Psoas muscle (tissue), 8 donors: ENCODE data around the gene LRRTM4. TPM values are rescaled to one million over a fixed set of nuclear protein-coding genes. Genes with fewer than 3 reads are reported as not detected.
"Not testable (repeated sequence)": the region's sequence is repeated elsewhere in the genome, so short reads cannot be mapped to it uniquely, and the experiment has no call there.

ENCODE experiments used
- ATAC-seq, 4 donors: fragments of 200-7000 bp; cut with Tn5 transposase; one replicate each; pipeline ENCODE4 v1.9.1; 2020; ENCODE audit warnings: moderate library complexity in 3 of 4, mild to moderate bottlenecking in 2 of 4
- DNase-seq, 2 donors: peaks; one replicate each; pipeline ENCODE4 v3.0.0-alpha.2; 2020
- H3K27ac ChIP-seq: fragments of 200-600 bp; one replicate; pipeline ENCODE4 v1.8.0; 2022
- H3K27me3 ChIP-seq, 3 donors: fragments of 200-600 bp in 1 of 3; one replicate each; pipeline versions ENCODE4 v1.6.1 to v1.8.0; 2013 to 2022; ENCODE audit warnings: low read length in 2 of 3, mild to moderate bottlenecking in 2 of 3, moderate library complexity in 1 of 3; ENCODE audit not compliant: insufficient read depth in 3 of 3
- H3K36me3 ChIP-seq, 2 donors: fragments of 200-600 bp in 1 of 2; one replicate each; pipeline versions ENCODE4 v1.6.1 to v1.8.0; 2013 to 2022; ENCODE audit warnings: low read depth in 1 of 2, mild to moderate bottlenecking in 1 of 2, moderate library complexity in 1 of 2; ENCODE audit not compliant: insufficient read depth in 1 of 2
- H3K4me1 ChIP-seq: fragments of 200-600 bp; one replicate; pipeline ENCODE4 v1.8.0; 2022
- H3K4me3 ChIP-seq: fragments of 200-600 bp; one replicate; pipeline ENCODE4 v1.8.0; 2022; ENCODE audit warnings: mild to moderate bottlenecking
- H3K9me3 ChIP-seq: fragments of 200-600 bp; one replicate; pipeline ENCODE4 v1.8.0; 2022
- WGBS, 3 donors: extraction: QIAGEN DNeasy Blood & Tissue Kit; methylation state at CpG; one replicate each; pipeline versions ENCODE4 v1.1.6 to v1.1.7; 2013; 5-methylcytosine and 5-hydroxymethylcytosine counted together
- intact Hi-C, 2 donors: fragments of 100-400 bp; cut with DNase I; formaldehyde crosslinking; loops; one replicate each; pipeline versions ENCODE4 v1.11.0 to v1.14.2; 2022
- polyA plus RNA-seq, 3 donors: library from polyadenylated mRNA; stranded (reverse); fragments of 200-250 nt; gene quantifications; one replicate each; pipeline ENCODE4 v1.2.3, GENCODE V29; 2013
- total RNA-seq, 4 donors: library from RNA; stranded (reverse); fragmentation: NEBNext Ultra II Directional in 2 of 4; extraction: Animal tissue kit (Norgen Biotek cat#: 25700) in 2 of 4; gene quantifications; one replicate each; pipeline versions ENCODE4 v1.2.1 to v1.2.4, GENCODE V29; 2021 to 2023
- TF ChIP-seq, protein P1 (sequence below): fragments of 200-600 bp; IDR thresholded peaks from one replicate; pipeline ENCODE4 v1.8.0; 2022; ENCODE audit warnings: antibody characterized with exemption
- donor health status: healthy with polysubstance abuse.
- donor health status: DM: no; HTN: no; CAD: no; lungs with moderate emphysema.
- donor health status: Bipolar disorder and iron deficiency.
- donor health status: healthy.
- donor health status: DM: yes; HTN: yes; CAD: no.
- donor health status: DM: no; HTN: no; CAD: no.
- donor health status: DM: no; HTN: no; CAD: no.
- donor health status: DM: yes; HTN: yes; CAD: no.

The LRRTM4 gene
- total and polyA plus RNA-seq, 7 donors, result 0.03 to 0.86 (median 0.25) TPM; not detected in 1

DNA sequence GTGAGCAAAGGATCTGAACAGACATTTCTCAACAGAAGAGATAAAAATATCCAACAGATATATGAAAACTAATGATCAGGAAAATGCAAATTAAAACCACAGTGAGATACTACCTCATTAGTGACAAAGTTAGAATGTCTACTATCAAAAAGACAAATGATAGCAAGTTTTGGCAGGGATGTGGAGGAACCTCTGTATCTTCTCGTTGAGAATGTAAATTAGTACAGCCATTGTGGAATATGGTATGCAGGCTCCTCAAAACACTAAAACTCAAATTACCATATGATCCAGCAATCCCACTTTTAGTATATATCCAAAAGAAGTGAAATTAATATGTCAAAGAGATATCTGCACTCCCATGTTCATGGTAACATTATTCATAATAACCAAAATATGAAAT is 427.1 kb downstream of the LRRTM4 start:
- intact Hi-C loops, result no loop called here

DNA sequence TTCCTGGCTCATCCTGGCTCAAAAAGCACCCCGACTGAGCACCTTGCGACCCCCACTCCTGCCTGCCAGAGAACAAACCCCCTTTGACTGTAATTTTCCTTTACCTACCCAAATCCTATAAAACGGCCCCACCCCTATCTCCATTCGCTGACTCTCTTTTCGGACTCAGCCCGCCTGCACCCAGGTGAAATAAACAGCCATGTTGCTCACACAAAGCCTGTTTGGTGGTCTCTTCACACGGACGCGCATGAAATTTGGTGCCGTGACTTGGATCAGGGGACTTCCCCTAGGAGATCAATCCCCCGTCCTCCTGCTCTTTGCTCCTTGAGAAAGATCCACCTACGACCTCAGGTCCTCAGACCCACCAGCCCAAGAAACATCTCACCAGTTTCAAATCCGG is 433.8 kb downstream of the LRRTM4 start:
- ATAC-seq, intact Hi-C loops, H3K4me3 ChIP-seq, H3K27ac ChIP-seq, H3K36me3 ChIP-seq, H3K4me1 ChIP-seq, DNase-seq, H3K27me3 ChIP-seq, H3K9me3 ChIP-seq: not testable (repeated sequence)
- 22 to 54% (median 31%) methylated on average over 13 of the region's 13 CpGs for WGBS, 3 donors

More for the DNA sequence above, 427.1 kb downstream of the LRRTM4 start:
- no peak for DNase-seq
- 71 to 72% (median 71%) methylated on average over 1 of the region's 1 CpG for WGBS, 3 donors
- H3K36me3 ChIP-seq, result no peaks in the 10 kb centered on the region
- no peak for ATAC-seq
- no peaks in the 10 kb centered on the region for H3K4me1 ChIP-seq
- no peak overlapping the region for H3K4me3 ChIP-seq
- no peaks in the 10 kb centered on the region for H3K9me3 ChIP-seq
- H3K27ac ChIP-seq, result no peak overlapping the region
- H3K27me3 ChIP-seq, result no peaks in the 10 kb centered on the region
- TF ChIP-seq, protein P1, sequence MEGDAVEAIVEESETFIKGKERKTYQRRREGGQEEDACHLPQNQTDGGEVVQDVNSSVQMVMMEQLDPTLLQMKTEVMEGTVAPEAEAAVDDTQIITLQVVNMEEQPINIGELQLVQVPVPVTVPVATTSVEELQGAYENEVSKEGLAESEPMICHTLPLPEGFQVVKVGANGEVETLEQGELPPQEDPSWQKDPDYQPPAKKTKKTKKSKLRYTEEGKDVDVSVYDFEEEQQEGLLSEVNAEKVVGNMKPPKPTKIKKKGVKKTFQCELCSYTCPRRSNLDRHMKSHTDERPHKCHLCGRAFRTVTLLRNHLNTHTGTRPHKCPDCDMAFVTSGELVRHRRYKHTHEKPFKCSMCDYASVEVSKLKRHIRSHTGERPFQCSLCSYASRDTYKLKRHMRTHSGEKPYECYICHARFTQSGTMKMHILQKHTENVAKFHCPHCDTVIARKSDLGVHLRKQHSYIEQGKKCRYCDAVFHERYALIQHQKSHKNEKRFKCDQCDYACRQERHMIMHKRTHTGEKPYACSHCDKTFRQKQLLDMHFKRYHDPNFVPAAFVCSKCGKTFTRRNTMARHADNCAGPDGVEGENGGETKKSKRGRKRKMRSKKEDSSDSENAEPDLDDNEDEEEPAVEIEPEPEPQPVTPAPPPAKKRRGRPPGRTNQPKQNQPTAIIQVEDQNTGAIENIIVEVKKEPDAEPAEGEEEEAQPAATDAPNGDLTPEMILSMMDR, result no peak

DNA sequence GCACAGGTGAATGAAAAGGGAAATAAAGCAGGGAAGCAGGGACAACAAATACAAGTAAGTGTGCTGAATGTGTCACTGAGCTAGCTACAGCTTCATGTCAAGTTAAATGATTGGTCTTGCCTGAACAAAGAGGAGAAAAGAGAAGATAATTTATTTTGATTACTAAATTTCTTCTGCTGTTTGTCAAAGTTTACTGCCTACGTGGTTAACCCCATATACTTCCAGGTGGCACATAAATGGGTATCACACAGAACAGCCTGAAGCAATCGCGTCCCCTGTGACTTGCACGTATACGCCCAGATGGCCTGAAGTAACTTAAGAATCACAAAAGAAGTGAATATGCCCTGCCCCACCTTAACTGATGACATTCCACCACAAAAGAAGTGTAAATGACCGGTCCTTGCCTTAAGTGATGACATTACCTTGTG is 434.2 kb downstream of the LRRTM4 start:
- Histone ChIP-seq H3K4me3 (no peak overlapping the region), H3K36me3 (no peaks in the 10 kb centered on the region), H3K27ac (no peak overlapping the region), H3K4me1 (no peaks in the 10 kb centered on the region), H3K27me3 (no peaks in the 10 kb centered on the region), H3K9me3 (no peaks in the 10 kb centered on the region)
- DNase-seq (no peak), ATAC-seq (no peak)
- WGBS, 3 donors, result 41 to 44% (median 41%) methylated on average over 6 of the region's 6 CpGs
- intact Hi-C loops, result no loop called here
- TF ChIP-seq, protein P1, result no peak

DNA sequence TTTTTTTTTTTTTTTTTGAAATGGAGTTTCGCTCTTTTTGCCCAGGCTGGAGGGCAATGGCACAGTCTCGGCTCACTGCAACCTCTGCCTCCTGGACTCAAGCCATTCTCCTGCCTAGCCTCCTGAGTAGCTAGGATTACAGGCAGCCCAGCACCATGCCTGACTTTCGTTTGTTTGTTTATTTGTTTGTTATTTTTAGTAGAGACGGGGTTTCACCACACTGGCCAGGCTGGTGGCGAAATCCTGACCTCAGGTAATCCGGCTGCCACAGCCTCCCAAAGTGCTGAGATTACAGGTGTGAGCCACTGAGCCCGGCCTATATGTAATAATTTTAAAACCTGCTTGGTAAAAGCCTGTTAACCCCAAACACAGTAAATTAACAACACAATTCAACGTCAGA is 435.7 kb downstream of the LRRTM4 start:
- no peak overlapping the region for H3K27ac ChIP-seq
- no peaks in the 10 kb centered on the region for H3K4me1 ChIP-seq
- intact Hi-C loops, result no loop called here
- H3K4me3 ChIP-seq, result no peak overlapping the region
- TF ChIP-seq, protein P1, result no peak
- H3K9me3 ChIP-seq, result no peaks in the 10 kb centered on the region
- ATAC-seq, result no peak
- no peak for DNase-seq
- WGBS, 3 donors, result 58 to 64% (median 61%) methylated on average over 8 of the region's 8 CpGs
- no peaks in the 10 kb centered on the region for H3K27me3 ChIP-seq
- no peaks in the 10 kb centered on the region for H3K36me3 ChIP-seq

DNA sequence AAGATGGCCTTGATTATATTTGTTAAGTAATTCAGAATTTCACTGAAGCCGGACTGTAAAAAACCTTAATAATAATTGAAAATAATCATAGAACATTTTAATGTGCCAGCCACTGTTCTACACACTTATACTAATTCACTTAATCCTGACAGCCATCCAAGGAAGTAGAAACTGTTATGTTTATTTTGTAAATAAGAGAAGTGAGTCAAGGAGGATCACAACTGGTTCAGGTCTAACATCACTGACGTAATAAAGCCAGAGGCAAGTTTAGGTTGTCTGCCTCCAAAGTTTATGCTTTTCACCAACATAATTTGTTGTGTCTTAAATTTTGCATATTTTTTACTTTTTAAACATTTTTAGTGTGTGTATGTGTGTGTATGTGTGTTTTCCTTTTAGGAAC is 436.1 kb downstream of the LRRTM4 start:
- no peak for ATAC-seq
- intact Hi-C loops, result no loop called here
- TF ChIP-seq, protein P1, result no peak
- Histone ChIP-seq H3K36me3 (no peaks in the 10 kb centered on the region), H3K27ac (no peak overlapping the region), H3K9me3 (no peaks in the 10 kb centered on the region), H3K27me3 (no peaks in the 10 kb centered on the region), H3K4me1 (no peaks in the 10 kb centered on the region), H3K4me3 (no peak overlapping the region)
- 73 to 81% (median 76%) methylated on average over 2 of the region's 2 CpGs for WGBS, 3 donors
- DNase-seq, result no peak
